Spleen (tissue), 7 donors: ENCODE measurements around the gene CDK1.

Experiments used
- POLR2A ChIP-seq, 3 donors: fragments of 450-650 bp; IDR thresholded peaks; one replicate each; pipeline ENCODE4 v1.5.1; 2017; ENCODE audit warnings: antibody characterized with exemption in 3 of 3, mild to moderate bottlenecking in 1 of 3
- POLR2AphosphoS5 ChIP-seq, 3 donors: sonication (generic); formaldehyde crosslinking; IDR thresholded peaks; one replicate each; pipeline ENCODE4 v1.5.1; 2017; ENCODE audit warnings: antibody characterized with exemption in 3 of 3
- TF ChIP-seq, protein P1 (sequence below), 11 experiments: fragments of 200-600 bp in 7 of 11; fragments of 450-650 bp in 4 of 11; sonication (generic) in 4 of 11; IDR thresholded peaks in 8 of 11; conservative IDR thresholded peaks in 3 of 11; 1 replicate in 7 of 11; 2 replicates in 4 of 11; pipeline versions ENCODE4 v1.4.0 to v1.8.0; 2016 to 2021; ENCODE audit warnings: antibody characterized with exemption in 11 of 11, inconsistent platforms in 4 of 11, mild to moderate bottlenecking in 1 of 11
- donor health status: DM: no; HTN: no; CAD: no; lungs with moderate emphysema.
- donor health status: DM: no; HTN: no; CAD: no.
- donor health status: DM: no; HTN: no; CAD: no.

DNA sequence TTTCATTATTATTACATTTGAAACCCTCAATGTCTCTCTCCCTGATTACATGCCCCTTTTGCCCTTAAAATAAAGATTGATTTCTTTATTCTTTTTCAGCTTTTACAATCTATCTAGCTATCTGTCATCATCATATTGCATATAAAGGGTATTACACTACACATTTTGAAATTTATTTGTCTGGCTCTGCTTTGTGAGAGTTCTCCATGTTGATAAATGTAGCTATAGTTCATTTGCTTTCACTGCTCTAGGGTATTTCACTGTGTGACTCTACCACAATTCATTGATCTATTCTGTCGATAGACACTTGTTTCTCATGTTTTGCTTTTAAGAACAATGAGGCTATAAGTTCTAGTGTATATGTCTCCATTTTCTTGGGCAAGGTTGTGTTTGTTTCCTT is 25.6 kb downstream of the CDK1 start:
- TF ChIP-seq, protein P1, sequence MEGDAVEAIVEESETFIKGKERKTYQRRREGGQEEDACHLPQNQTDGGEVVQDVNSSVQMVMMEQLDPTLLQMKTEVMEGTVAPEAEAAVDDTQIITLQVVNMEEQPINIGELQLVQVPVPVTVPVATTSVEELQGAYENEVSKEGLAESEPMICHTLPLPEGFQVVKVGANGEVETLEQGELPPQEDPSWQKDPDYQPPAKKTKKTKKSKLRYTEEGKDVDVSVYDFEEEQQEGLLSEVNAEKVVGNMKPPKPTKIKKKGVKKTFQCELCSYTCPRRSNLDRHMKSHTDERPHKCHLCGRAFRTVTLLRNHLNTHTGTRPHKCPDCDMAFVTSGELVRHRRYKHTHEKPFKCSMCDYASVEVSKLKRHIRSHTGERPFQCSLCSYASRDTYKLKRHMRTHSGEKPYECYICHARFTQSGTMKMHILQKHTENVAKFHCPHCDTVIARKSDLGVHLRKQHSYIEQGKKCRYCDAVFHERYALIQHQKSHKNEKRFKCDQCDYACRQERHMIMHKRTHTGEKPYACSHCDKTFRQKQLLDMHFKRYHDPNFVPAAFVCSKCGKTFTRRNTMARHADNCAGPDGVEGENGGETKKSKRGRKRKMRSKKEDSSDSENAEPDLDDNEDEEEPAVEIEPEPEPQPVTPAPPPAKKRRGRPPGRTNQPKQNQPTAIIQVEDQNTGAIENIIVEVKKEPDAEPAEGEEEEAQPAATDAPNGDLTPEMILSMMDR (IDR thresholded peaks at IDR 0.05 in 8 of 11, conservative IDR thresholded peaks at IDR 0.05 in 3 of 11), result no peak
- TF ChIP-seq POLR2AphosphoS5 (IDR thresholded peaks at IDR 0.05), result no peak
- TF ChIP-seq POLR2A (IDR thresholded peaks at IDR 0.05), result no peak
